ENCODE results near the gene SLC22A14. TPM values are rescaled to one million over a fixed set of nuclear protein-coding genes. Genes with fewer than 3 reads are reported as not detected.

Gene SLC22A14
- total RNA-seq, 1 experiment from 2014 or later = 0.14 TPM

GRCh38 chr3:38275658-38276057 lies 6.4 kb upstream of the SLC22A14 start:
- TF ChIP-seq CTCF (IDR thresholded peaks at IDR 0.05; ENCODE audit: insufficient read depth in 1 of 2, low read depth in 1 of 2, low read length in 1 of 2, severe bottlenecking in 1 of 2, unreplicated experiment in 1 of 2) = no peak
- ChIA-PET POLR2A (no interaction called here), CTCF (no interaction called here)
- no TSS peak for BruUV-seq (replicated peaks)
- no peaks in the 10 kb centered on the region for H3K4me1 Mint-ChIP-seq (ENCODE audit: low read depth, unreplicated experiment)
- H3K9me3 Mint-ChIP-seq (ENCODE audit: unreplicated experiment) = no peaks in the 10 kb centered on the region
- H3K36me3 Mint-ChIP-seq (ENCODE audit: insufficient read depth, unreplicated experiment) = no peaks in the 10 kb centered on the region
- no peaks in the 10 kb centered on the region for H3K27me3 Mint-ChIP-seq (ENCODE audit: insufficient read depth, unreplicated experiment)
- Histone ChIP-seq H3K27me3 (replicated peaks; ENCODE audit: control insufficient read depth, insufficient read depth, low read length) (no peaks in the 10 kb centered on the region), H3K36me3 (ENCODE audit: control insufficient read depth, insufficient read depth, low read length) (no peaks in the 10 kb centered on the region), H3K9me3 (no peaks in the 10 kb centered on the region), H3K4me1 (no peaks in the 10 kb centered on the region), H3K4me3 (ENCODE audit: low read depth, low read length) (no peak overlapping the region)
- no peak overlapping the region for H3K27ac Mint-ChIP-seq (ENCODE audit: unreplicated experiment)
- DNase-seq = no peak
- no peak overlapping the region for H3K4me3 Mint-ChIP-seq (ENCODE audit: unreplicated experiment)
- intact Hi-C loops (cut with micrococcal nuclease; ENCODE audit: unreplicated experiment) = no loop called here

GRCh38 chr3:38276081-38276916 lies 5.8 kb upstream of the SLC22A14 start:
- ChIA-PET POLR2A (no interaction called here), CTCF (no interaction called here)
- no peak overlapping the region for H3K4me3 Mint-ChIP-seq (ENCODE audit: unreplicated experiment)
- Histone ChIP-seq H3K4me3 (ENCODE audit: low read depth, low read length) (no peak overlapping the region), H3K9me3 (no peaks in the 10 kb centered on the region), H3K27me3 (replicated peaks; ENCODE audit: control insufficient read depth, insufficient read depth, low read length) (no peaks in the 10 kb centered on the region), H3K36me3 (ENCODE audit: control insufficient read depth, insufficient read depth, low read length) (no peaks in the 10 kb centered on the region), H3K4me1 (no peaks in the 10 kb centered on the region)
- no TSS peak for BruUV-seq (replicated peaks)
- no peak for DNase-seq
- no peaks in the 10 kb centered on the region for H3K4me1 Mint-ChIP-seq (ENCODE audit: low read depth, unreplicated experiment)
- H3K27me3 Mint-ChIP-seq (ENCODE audit: insufficient read depth, unreplicated experiment) = no peaks in the 10 kb centered on the region
- no peak overlapping the region for H3K27ac Mint-ChIP-seq (ENCODE audit: unreplicated experiment)
- no peaks in the 10 kb centered on the region for H3K9me3 Mint-ChIP-seq (ENCODE audit: unreplicated experiment)
- TF ChIP-seq CTCF (IDR thresholded peaks at IDR 0.05; ENCODE audit: insufficient read depth in 1 of 2, low read depth in 1 of 2, low read length in 1 of 2, severe bottlenecking in 1 of 2, unreplicated experiment in 1 of 2) = no peak
- H3K36me3 Mint-ChIP-seq (ENCODE audit: insufficient read depth, unreplicated experiment) = no peaks in the 10 kb centered on the region
- intact Hi-C loops (cut with micrococcal nuclease; ENCODE audit: unreplicated experiment) = no loop called here

- H3K27me3 ChIP-seq (replicated peaks; ENCODE audit: control insufficient read depth, insufficient read depth, low read length) = no peaks in the 10 kb centered on the region
- H3K4me3 ChIP-seq (ENCODE audit: low read depth, low read length) = no peak overlapping the region
- H3K36me3 ChIP-seq (ENCODE audit: control insufficient read depth, insufficient read depth, low read length) = no peaks in the 10 kb centered on the region
- Mint-ChIP-seq H3K36me3 (ENCODE audit: insufficient read depth, unreplicated experiment) (no peaks in the 10 kb centered on the region), H3K4me1 (ENCODE audit: low read depth, unreplicated experiment) (no peaks in the 10 kb centered on the region), H3K27ac (ENCODE audit: unreplicated experiment) (no peak overlapping the region), H3K27me3 (ENCODE audit: insufficient read depth, unreplicated experiment) (no peaks in the 10 kb centered on the region), H3K9me3 (ENCODE audit: unreplicated experiment) (no peaks in the 10 kb centered on the region), H3K4me3 (ENCODE audit: unreplicated experiment) (no peak overlapping the region)
- BruUV-seq (replicated peaks) = no TSS peak
- ChIA-PET CTCF (no interaction called here), POLR2A (no interaction called here)
- no peaks in the 10 kb centered on the region for H3K4me1 ChIP-seq
- TF ChIP-seq CTCF (IDR thresholded peaks at IDR 0.05; ENCODE audit: insufficient read depth in 1 of 2, low read depth in 1 of 2, low read length in 1 of 2, severe bottlenecking in 1 of 2, unreplicated experiment in 1 of 2) = no peak
- H3K9me3 ChIP-seq = no peaks in the 10 kb centered on the region
- intact Hi-C loops (cut with micrococcal nuclease; ENCODE audit: unreplicated experiment) = no loop called here
- DNase-seq = no peak
These were observed 5.0 kb upstream of the SLC22A14 start for GRCh38 chr3:38276917-38277630.

All from Caco-2 (cell line).